Duodenal mucosa (tissue), 2 donors: ENCODE data around the gene DNER.

Experiments
- H3K27ac ChIP-seq: one replicate; pipeline ENCODE4 v1.7.0; 2013; ENCODE audit warnings: low read depth, low read length
- H3K27me3 ChIP-seq, 2 donors: one replicate each; pipeline ENCODE4 v1.7.0; 2013; ENCODE audit warnings: low read length in 2 of 2, control low read depth in 1 of 2; ENCODE audit not compliant: insufficient read depth in 2 of 2, control insufficient read depth in 1 of 2
- H3K36me3 ChIP-seq, 2 donors: one replicate each; pipeline ENCODE4 v1.7.0; 2013; ENCODE audit warnings: low read length in 2 of 2, control low read depth in 1 of 2; ENCODE audit not compliant: insufficient read depth in 2 of 2, control insufficient read depth in 1 of 2
- H3K4me1 ChIP-seq, 2 donors: one replicate each; pipeline ENCODE4 v1.7.0; 2013; ENCODE audit warnings: low read length in 2 of 2, control low read depth in 1 of 2; ENCODE audit not compliant: insufficient read depth in 2 of 2, control insufficient read depth in 1 of 2
- H3K4me3 ChIP-seq, 2 donors: one replicate each; pipeline ENCODE4 v1.7.0; 2013; ENCODE audit warnings: low read length in 2 of 2, low read depth in 1 of 2
- H3K9ac ChIP-seq, 2 donors: one replicate each; pipeline ENCODE4 v1.7.0; 2013; ENCODE audit warnings: low read length in 2 of 2, low read depth in 1 of 2
- H3K9me3 ChIP-seq, 2 donors: one replicate each; pipeline ENCODE4 v1.7.0; 2013; ENCODE audit warnings: low read length in 2 of 2, control low read depth in 1 of 2; ENCODE audit not compliant: control insufficient read depth in 1 of 2

The DNER gene

GRCh38 chr2:229437467-229437866 lies 276.9 kb downstream of the DNER start:
- Histone ChIP-seq H3K36me3 (no peaks in the 10 kb centered on the region), H3K9me3 (no peaks in the 10 kb centered on the region)

DNA sequence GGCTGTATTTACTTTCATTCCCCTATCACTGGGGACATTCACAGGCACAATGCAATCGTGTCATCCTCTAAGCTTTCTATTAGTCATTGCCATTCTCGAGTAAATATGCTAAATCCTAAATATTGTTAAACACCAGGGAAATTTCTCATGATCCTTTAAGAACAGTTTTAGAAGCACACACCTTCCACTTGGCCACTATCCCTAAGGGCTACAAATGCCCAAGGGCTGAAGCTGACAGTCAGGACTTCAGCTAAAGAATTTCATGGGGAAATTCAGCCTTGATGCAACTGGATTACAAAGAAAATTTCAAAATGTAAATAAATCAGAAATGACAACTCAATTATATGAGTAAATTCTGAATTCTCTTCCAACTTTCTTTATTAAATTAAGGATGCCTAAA lies 280.2 kb downstream of the DNER start:
- Histone ChIP-seq H3K27ac (no peak overlapping the region), H3K4me3 (no peak overlapping the region), H3K9me3 (no peaks in the 10 kb centered on the region)

More at GRCh38 chr2:229437467-229437866, 276.9 kb downstream of the DNER start:
- Histone ChIP-seq H3K27ac (no peak overlapping the region), H3K9ac (no peak overlapping the region), H3K4me1 (no peaks in the 10 kb centered on the region), H3K27me3 (no peaks in the 10 kb centered on the region), H3K4me3 (no peak overlapping the region)

DNA sequence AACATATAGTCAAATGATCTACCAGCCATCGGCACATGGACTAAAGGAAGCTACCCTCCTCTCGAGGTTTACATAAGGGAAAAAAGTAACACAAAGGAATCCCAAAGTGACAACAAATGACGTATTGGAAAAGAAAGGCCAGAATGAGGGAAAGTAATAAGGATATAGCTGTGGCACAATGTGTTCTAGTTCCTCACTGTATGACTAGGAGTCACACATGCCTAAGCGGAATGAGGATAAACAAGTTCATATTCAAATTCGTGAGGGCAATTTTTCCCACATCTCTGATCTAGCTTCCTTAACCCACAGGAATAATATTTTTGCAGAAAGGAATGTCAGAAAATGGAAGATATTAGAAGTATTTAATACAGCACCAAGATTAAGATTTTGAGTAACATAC lies 281.0 kb downstream of the DNER start:
- Histone ChIP-seq H3K4me3 (no peak overlapping the region), H3K27me3 (no peaks in the 10 kb centered on the region), H3K9me3 (no peaks in the 10 kb centered on the region), H3K9ac (no peak overlapping the region), H3K27ac (no peak overlapping the region), H3K4me1 (no peaks in the 10 kb centered on the region), H3K36me3 (no peaks in the 10 kb centered on the region)

More for the DNA sequence above, 280.2 kb downstream of the DNER start:
- no peaks in the 10 kb centered on the region for H3K36me3 ChIP-seq
- H3K9ac ChIP-seq = no peak overlapping the region
- H3K4me1 ChIP-seq = no peaks in the 10 kb centered on the region
- no peaks in the 10 kb centered on the region for H3K27me3 ChIP-seq

- H3K4me3 ChIP-seq = no peak overlapping the region
- no peaks in the 10 kb centered on the region for H3K36me3 ChIP-seq
- H3K27me3 ChIP-seq = no peaks in the 10 kb centered on the region
- no peak overlapping the region for H3K27ac ChIP-seq
- no peak overlapping the region for H3K9ac ChIP-seq
- no peaks in the 10 kb centered on the region for H3K9me3 ChIP-seq
- H3K4me1 ChIP-seq = no peaks in the 10 kb centered on the region
Observed at GRCh38 chr2:229431327-229431954, 282.9 kb downstream of the DNER start.

DNA sequence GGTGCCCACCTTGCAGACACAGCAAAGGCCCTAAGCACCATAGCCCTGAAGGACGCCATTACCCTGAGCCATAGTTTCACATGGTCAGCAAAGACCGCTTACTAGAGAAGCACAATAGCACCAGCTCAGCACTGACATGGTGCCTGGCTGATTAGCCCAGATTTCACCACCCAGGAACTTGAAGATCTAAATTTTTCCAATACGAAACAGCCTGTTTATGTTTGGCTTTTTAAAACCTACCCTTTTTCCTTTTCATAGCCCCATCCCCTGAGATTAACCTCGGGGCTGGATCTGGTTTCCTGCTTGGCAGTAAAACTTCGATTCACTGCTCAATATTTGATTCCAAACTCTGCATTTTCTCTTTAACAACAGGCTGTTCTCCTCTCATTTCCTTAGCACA lies 284.8 kb downstream of the DNER start:
- Histone ChIP-seq H3K27ac (no peak overlapping the region), H3K36me3 (no peaks in the 10 kb centered on the region), H3K4me1 (no peaks in the 10 kb centered on the region)

DNA sequence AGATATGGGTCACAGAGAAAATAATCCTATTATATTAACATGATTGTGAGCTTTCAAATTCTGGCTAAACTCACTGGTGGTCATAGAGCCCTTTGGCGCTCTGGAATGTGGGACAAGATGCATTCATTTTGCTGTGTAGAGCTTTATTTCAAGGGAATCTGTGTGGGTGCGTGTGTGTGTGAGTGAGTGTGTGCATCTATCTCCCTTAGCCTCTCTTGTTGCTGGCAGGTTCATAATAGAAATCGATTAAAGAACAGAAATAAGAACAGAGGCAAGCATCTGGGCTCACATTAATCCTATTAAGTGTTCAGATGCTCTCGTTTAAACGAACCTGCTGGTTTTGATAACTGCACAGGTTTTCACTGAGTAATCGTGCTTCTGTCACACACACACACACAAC lies 287.9 kb downstream of the DNER start:
- no peak overlapping the region for H3K9ac ChIP-seq
- H3K27ac ChIP-seq = no peak overlapping the region
- H3K4me1 ChIP-seq = no peaks in the 10 kb centered on the region
- no peaks in the 10 kb centered on the region for H3K36me3 ChIP-seq
- H3K4me3 ChIP-seq = no peak overlapping the region
- no peaks in the 10 kb centered on the region for H3K27me3 ChIP-seq
- no peaks in the 10 kb centered on the region for H3K9me3 ChIP-seq

More for the DNA sequence above, 284.8 kb downstream of the DNER start:
- no peaks in the 10 kb centered on the region for H3K9me3 ChIP-seq
- H3K4me3 ChIP-seq = no peak overlapping the region
- H3K9ac ChIP-seq = no peak overlapping the region
- H3K27me3 ChIP-seq = no peaks in the 10 kb centered on the region

GRCh38 chr2:229425598-229425997 lies 288.8 kb downstream of the DNER start:
- Histone ChIP-seq H3K4me1 (no peaks in the 10 kb centered on the region), H3K4me3 (no peak overlapping the region), H3K36me3 (no peaks in the 10 kb centered on the region), H3K27ac (no peak overlapping the region), H3K27me3 (no peaks in the 10 kb centered on the region), H3K9me3 (no peaks in the 10 kb centered on the region), H3K9ac (no peak overlapping the region)

- H3K27ac ChIP-seq = no peak overlapping the region
- no peak overlapping the region for H3K9ac ChIP-seq
- no peaks in the 10 kb centered on the region for H3K27me3 ChIP-seq
- no peak overlapping the region for H3K4me3 ChIP-seq
- H3K36me3 ChIP-seq = no peaks in the 10 kb centered on the region
- H3K9me3 ChIP-seq = no peaks in the 10 kb centered on the region
- H3K4me1 ChIP-seq = no peaks in the 10 kb centered on the region
Observed at GRCh38 chr2:229422063-229422462, 292.3 kb downstream of the DNER start.

DNA sequence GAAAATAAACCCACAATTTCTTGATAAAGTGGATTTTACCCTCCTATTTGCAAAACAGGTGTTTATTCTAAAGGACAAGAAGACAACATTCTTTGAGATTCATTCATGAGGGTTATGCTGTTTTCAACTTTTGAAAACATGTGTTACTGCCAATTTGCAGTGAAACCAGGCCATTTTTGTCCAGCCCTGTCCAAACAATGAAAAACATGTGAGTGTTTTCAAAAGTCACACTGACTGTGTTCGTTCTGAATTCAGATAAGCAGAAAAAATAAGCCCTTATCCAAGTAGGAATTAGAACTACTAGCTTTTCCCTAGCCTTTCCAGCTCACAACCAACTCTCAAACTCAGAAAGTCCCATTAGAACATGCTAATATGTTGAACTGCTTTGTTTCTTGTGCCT lies 295.2 kb downstream of the DNER start:
- Histone ChIP-seq H3K4me1 (no peaks in the 10 kb centered on the region), H3K9ac (no peak overlapping the region), H3K9me3 (no peaks in the 10 kb centered on the region), H3K27me3 (no peaks in the 10 kb centered on the region), H3K36me3 (no peaks in the 10 kb centered on the region), H3K4me3 (no peak overlapping the region), H3K27ac (no peak overlapping the region)

GRCh38 chr2:229417916-229418315 lies 296.4 kb downstream of the DNER start:
- Histone ChIP-seq H3K9me3 (no peaks in the 10 kb centered on the region), H3K9ac (no peak overlapping the region), H3K4me3 (no peak overlapping the region), H3K27ac (no peak overlapping the region), H3K36me3 (no peaks in the 10 kb centered on the region), H3K27me3 (no peaks in the 10 kb centered on the region), H3K4me1 (no peaks in the 10 kb centered on the region)

GRCh38 chr2:229417176-229417575 lies 297.2 kb downstream of the DNER start:
- Histone ChIP-seq H3K27me3 (no peaks in the 10 kb centered on the region), H3K9me3 (no peaks in the 10 kb centered on the region), H3K4me3 (no peak overlapping the region), H3K27ac (no peak overlapping the region), H3K36me3 (no peaks in the 10 kb centered on the region), H3K9ac (no peak overlapping the region), H3K4me1 (no peaks in the 10 kb centered on the region)
